GM12878 (cell line): Measurements from ENCODE around the gene NFAM1. TPM values are rescaled to one million over a fixed set of nuclear protein-coding genes. Genes with fewer than 3 reads are reported as not detected.

Experiments
- ATAC-seq: fragments of 200-7000 bp; cut with Tn5 transposase; 3 replicates; pipeline ENCODE4 v1.9.1; 2020; ENCODE audit warnings: mild to moderate bottlenecking, moderate library complexity
- BruUV-seq: library from RNA; stranded (reverse); fragments of 400-500 nt; replicated peaks from 2 replicates; lab custom pipeline; 2021; lab: Mats Ljungman, UMichigan
- CTCF ChIA-PET: fragments of 300-600 bp; sonication (Branson Sonifier 250); formaldehyde crosslinking; extraction: SDS; loops from one replicate; lab custom pipeline; 2021; ENCODE audit warnings: inconsistent platforms; lab: Yijun Ruan, JAX
- POLR2A ChIA-PET: fragments of 350-600 bp; formaldehyde crosslinking; extraction: SDS; loops from one replicate; lab custom pipeline; 2021; ENCODE audit warnings: inconsistent platforms; lab: Charles Lee
- RAD21 ChIA-PET: fragments of 300-600 bp; sonication (Branson Sonifier 250); formaldehyde crosslinking; loops from one replicate; lab custom pipeline; 2023; ENCODE audit warnings: antibody characterized with exemption; ENCODE audit not compliant: unreplicated experiment; lab: Charles Lee
- SMC1A ChIA-PET: fragments of 300-600 bp; sonication (Branson Sonifier 250); formaldehyde crosslinking; loops from one replicate; lab custom pipeline; 2023; ENCODE audit not compliant: unreplicated experiment, uncharacterized antibody; lab: Charles Lee
- DNase-seq: peaks from one replicate; pipeline ENCODE4 v3.0.0-alpha.2; 2011; ENCODE audit warnings: low read depth, low spot score
- FAIRE-seq: peaks from 3 replicates; lab custom pipeline; 2011; peaks lifted over from hg19 to GRCh38; lab: Jason Lieb, UNC
- H2AFZ ChIP-seq: 2 replicates; pipeline ENCODE4 v1.6.0; 2011; ENCODE audit warnings: low read depth, low read length, control low read depth; ENCODE audit not compliant: control insufficient read depth
- H3K27ac ChIP-seq: 2 replicates; pipeline ENCODE4 v1.5.1; 2011; ENCODE audit warnings: control low read depth; ENCODE audit not compliant: control insufficient read depth, insufficient read depth
- H3K27me3 ChIP-seq, 2 experiments: replicated peaks in 1 of 2; 2 replicates each; pipeline versions ENCODE4 v1.6.0 to v1.6.1; 2011; ENCODE audit warnings: low read length in 1 of 2; ENCODE audit not compliant: control insufficient read depth in 2 of 2, insufficient read depth in 2 of 2
- H3K36me3 ChIP-seq, 2 experiments: 2 replicates each; pipeline ENCODE4 v1.5.1; 2011; ENCODE audit warnings: low read length in 1 of 2; ENCODE audit not compliant: control insufficient read depth in 2 of 2, insufficient read depth in 2 of 2
- H3K4me1 ChIP-seq: 2 replicates; pipeline ENCODE4 v1.6.1; 2011; ENCODE audit warnings: mild to moderate bottlenecking, low read length, moderate library complexity, mixed read lengths; ENCODE audit not compliant: control insufficient read depth, insufficient read depth
- H3K4me2 ChIP-seq: 2 replicates; pipeline ENCODE4 v1.6.0; 2011; ENCODE audit warnings: control low read depth; ENCODE audit not compliant: control insufficient read depth, insufficient read depth
- H3K4me3 ChIP-seq: fragments of 200-600 bp; sonication (generic); 2 replicates; pipeline ENCODE4 v1.5.1; 2016
- H3K79me2 ChIP-seq: 2 replicates; pipeline ENCODE4 v1.6.0; 2011; ENCODE audit warnings: low read length; ENCODE audit not compliant: control insufficient read depth, insufficient read depth
- H3K9ac ChIP-seq: 2 replicates; pipeline ENCODE4 v1.8.0; 2011; ENCODE audit warnings: low read length, control low read depth, mixed read lengths; ENCODE audit not compliant: control insufficient read depth, insufficient read depth
- H3K9me3 ChIP-seq: replicated peaks from 3 replicates; pipeline ENCODE4 v1.5.1; 2011; ENCODE audit warnings: mild to moderate bottlenecking, low read length; ENCODE audit not compliant: control insufficient read depth, insufficient read depth
- H4K20me1 ChIP-seq: 2 replicates; pipeline ENCODE4 v1.6.0; 2011; ENCODE audit not compliant: control insufficient read depth, insufficient read depth
- CHD4 ChIP-seq: fragments of 200-600 bp; sonication (generic); IDR thresholded peaks from 2 replicates; pipeline ENCODE4 v1.6.1; 2016; ENCODE audit warnings: mild to moderate bottlenecking
- EGR1 ChIP-seq, 2 experiments: IDR thresholded peaks; 1 replicate in 1 of 2; 2 replicates in 1 of 2; pipeline ENCODE4 v1.6.1; 2011 to 2012; ENCODE audit warnings: low read depth in 2 of 2, low read length in 2 of 2, borderline replicate concordance in 1 of 2, mild to moderate bottlenecking in 1 of 2, moderate library complexity in 1 of 2
- FOXK2 ChIP-seq: fragments of 450-650 bp; IDR thresholded peaks from 2 replicates; pipeline ENCODE4 v1.6.1; 2017; ENCODE audit warnings: mild to moderate bottlenecking, moderate library complexity
- IRF4 ChIP-seq: IDR thresholded peaks from 2 replicates; pipeline ENCODE4 v1.6.1; 2011; ENCODE audit warnings: low read depth, low read length
- MEF2A ChIP-seq: IDR thresholded peaks from 2 replicates; pipeline ENCODE4 v1.6.1; 2011; ENCODE audit warnings: low read depth, mild to moderate bottlenecking, low read length, moderate library complexity; ENCODE audit not compliant: insufficient read depth
- MXI1 ChIP-seq: fragments of 150-350 bp; IDR thresholded peaks from 2 replicates; pipeline ENCODE4 v1.6.1; 2011; ENCODE audit warnings: low read depth, mild to moderate bottlenecking, inconsistent platforms, low read length, improper control_type of control experiment
- NRF1 ChIP-seq: conservative IDR thresholded peaks from 2 replicates; pipeline ENCODE4 v1.6.1; 2011; ENCODE audit warnings: mild to moderate bottlenecking, low read depth, low read length, improper control_type of control experiment
- PAX5 ChIP-seq: IDR thresholded peaks from 2 replicates; pipeline ENCODE4 v1.6.1; 2011; ENCODE audit warnings: low read depth, low read length, borderline replicate concordance
- SMAD5 ChIP-seq: IDR thresholded peaks from 2 replicates; pipeline ENCODE4 v1.6.1; 2016; ENCODE audit warnings: antibody characterized with exemption, low read depth
- WRNIP1 ChIP-seq: IDR thresholded peaks from 2 replicates; pipeline ENCODE4 v1.6.1; 2011; ENCODE audit warnings: low read depth, low read length, improper control_type of control experiment, borderline replicate concordance
- ZBED1 ChIP-seq: IDR thresholded peaks from 2 replicates; pipeline ENCODE4 v1.6.1; 2016; ENCODE audit warnings: borderline replicate concordance
- ZNF622 ChIP-seq: fragments of 450-650 bp; IDR thresholded peaks from 2 replicates; pipeline ENCODE4 v1.6.1; 2017; ENCODE audit warnings: mild to moderate bottlenecking, inconsistent platforms
- ZSCAN29 ChIP-seq: fragments of 450-650 bp; IDR thresholded peaks from 2 replicates; pipeline ENCODE4 v1.6.1; 2017; ENCODE audit warnings: mild to moderate bottlenecking, moderate library complexity
- WGBS: methylation state at CpG from one replicate; pipeline ENCODE4 v1.1.6; 2016; ENCODE audit warnings: low lambda C conversion rate; ENCODE audit not compliant: insufficient replicate concordance, insufficient coverage; ENCODE audit errors: missing lambda C conversion rate; 5-methylcytosine and 5-hydroxymethylcytosine counted together
- in situ Hi-C: fragments of 300-500 bp; cut with MboI; formaldehyde crosslinking; loops from 9 replicates; pipeline ENCODE4 v1.14.3; 2018; ENCODE audit warnings: mixed read lengths
- intact Hi-C: fragments of 100-400 bp; cut with micrococcal nuclease; formaldehyde crosslinking; loops from one replicate; pipeline ENCODE4 v1.14.2; 2022; ENCODE audit not compliant: unreplicated experiment
- polyA plus RNA-seq, 11 experiments: library from polyadenylated mRNA; depleted of rRNA in 4 of 11; unstranded in 6 of 11; stranded (reverse) in 5 of 11; fragments of >200 nt; fragmentation: Nextera tagmentation in 4 of 11; fragmentation: Illumina TruSeq in 1 of 11; extraction: Ambion mirVana in 4 of 11; extraction: Trizol in 1 of 11; gene quantifications; 1 replicate in 1 of 11; 2 replicates in 10 of 11; pipeline versions ENCODE4 v1.2.1 to v1.2.3, GENCODE V29; 2011 to 2016; ENCODE audit warnings: inconsistent platforms in 2 of 11, missing spikeins in 2 of 11, low read depth in 1 of 11
- total RNA-seq, 4 experiments: library from RNA; depleted of rRNA in 3 of 4; stranded (reverse); fragments of >200 nt in 3 of 4; fragmentation: Illumina TruSeq in 1 of 4; extraction: Trizol in 1 of 4; gene quantifications; 2 replicates each; pipeline versions ENCODE4 v1.2.1 to v1.2.3, GENCODE V29; 2013 to 2021
- TF ChIP-seq, protein P1 (sequence below): fragments of 450-650 bp; conservative IDR thresholded peaks from 2 replicates; pipeline ENCODE4 v1.6.1; 2017; ENCODE audit warnings: mild to moderate bottlenecking, moderate library complexity

Gene NFAM1
- total and polyA plus RNA-seq, 10 of the 15 experiments (the other 5 are each of a cell fraction or from before 2014, with no cell fraction given), result 0.13 to 1.3 (median 0.24) TPM; not detected in 3

DNA sequence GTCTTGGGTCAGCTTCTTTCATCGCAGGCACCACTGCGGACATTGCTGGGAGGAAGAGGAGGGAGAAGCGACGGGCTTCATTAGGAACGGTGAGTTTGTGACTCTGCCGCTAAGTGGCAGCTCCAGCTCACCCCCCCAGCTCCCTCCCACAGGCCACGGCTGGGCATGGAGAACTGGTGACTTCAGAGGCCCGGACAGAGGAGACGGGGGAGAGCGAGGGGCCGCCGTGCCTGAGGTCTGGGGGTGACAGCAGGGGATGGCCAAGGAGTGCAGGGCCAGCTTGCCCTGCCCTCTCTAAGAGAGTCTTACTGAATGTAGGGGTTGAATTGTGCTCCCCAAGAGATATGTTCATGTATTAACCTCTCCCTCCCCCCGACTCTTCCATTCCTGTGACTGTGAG lies 13.9 kb upstream of the NFAM1 start:
- Histone ChIP-seq H3K9me3 (no peaks in the 10 kb centered on the region), H3K36me3 (peaks cover 0 to 3% of the 10 kb centered on the region in 2 experiments; a peak in 1 of 4 replicates), H3K4me2 (no peak overlapping the region), H3K79me2 (peaks cover 15% of the 10 kb centered on the region), H3K27me3 (no peaks in the 10 kb centered on the region), H2AFZ (no peak overlapping the region), H3K4me1 (peaks cover 23% of the 10 kb centered on the region), H3K9ac (no peak overlapping the region), H4K20me1 (no peaks in the 10 kb centered on the region), H3K4me3 (no peak overlapping the region), H3K27ac (no peak overlapping the region)
- CTCF ChIA-PET, result interaction anchor here (4.1 kb wide), 1 partner anchor 27 kb away, joined by 40 read pairs; no protein-coding TSS in a partner anchor
- WGBS, result 91% methylated on average over 13 of the region's 13 CpGs
- DNase-seq (no peak), ATAC-seq (no peak), FAIRE-seq (no peak)
- SMC1A ChIA-PET, result interaction anchor here (0.6 to 3.8 kb wide), 3 partner anchors 12 to 443 kb away, joined by 3 to 52 read pairs (median 8); no protein-coding TSS in a partner anchor
- no TSS peak for BruUV-seq
- POLR2A ChIA-PET, result interaction anchor here (0.7 kb wide), 1 partner anchor 10 kb away, joined by 6 read pairs; no protein-coding TSS in a partner anchor
- TF ChIP-seq ZNF622 (no peak), MXI1 (no peak), ZSCAN29 (no peak), WRNIP1 (no peak), MEF2A (no peak), IRF4 (no peak), NRF1 (no peak), CHD4 (no peak), FOXK2 (no peak), EGR1 (IDR thresholded peaks at IDR 0.05; ENCODE audit: borderline replicate concordance in 1 of 2, low read depth in 2 of 2, low read length in 2 of 2) (no peak), PAX5 (no peak), ZBED1 (no peak), SMAD5 (no peak)
- TF ChIP-seq, protein P1, sequence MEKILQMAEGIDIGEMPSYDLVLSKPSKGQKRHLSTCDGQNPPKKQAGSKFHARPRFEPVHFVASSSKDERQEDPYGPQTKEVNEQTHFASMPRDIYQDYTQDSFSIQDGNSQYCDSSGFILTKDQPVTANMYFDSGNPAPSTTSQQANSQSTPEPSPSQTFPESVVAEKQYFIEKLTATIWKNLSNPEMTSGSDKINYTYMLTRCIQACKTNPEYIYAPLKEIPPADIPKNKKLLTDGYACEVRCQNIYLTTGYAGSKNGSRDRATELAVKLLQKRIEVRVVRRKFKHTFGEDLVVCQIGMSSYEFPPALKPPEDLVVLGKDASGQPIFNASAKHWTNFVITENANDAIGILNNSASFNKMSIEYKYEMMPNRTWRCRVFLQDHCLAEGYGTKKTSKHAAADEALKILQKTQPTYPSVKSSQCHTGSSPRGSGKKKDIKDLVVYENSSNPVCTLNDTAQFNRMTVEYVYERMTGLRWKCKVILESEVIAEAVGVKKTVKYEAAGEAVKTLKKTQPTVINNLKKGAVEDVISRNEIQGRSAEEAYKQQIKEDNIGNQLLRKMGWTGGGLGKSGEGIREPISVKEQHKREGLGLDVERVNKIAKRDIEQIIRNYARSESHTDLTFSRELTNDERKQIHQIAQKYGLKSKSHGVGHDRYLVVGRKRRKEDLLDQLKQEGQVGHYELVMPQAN, result no peak
- RAD21 ChIA-PET, result interaction anchor here (2.9 kb wide), 1 partner anchor 273 kb away, joined by 22 read pairs; no protein-coding TSS in a partner anchor
- in situ Hi-C loops (no loop called here), intact Hi-C loops (no loop called here)
